IPS-18a (cell line): Measurements from ENCODE around the gene AQP9.
"Not testable (repeated sequence)": the region's sequence is repeated elsewhere in the genome, so short reads cannot be mapped to it uniquely, and the experiment has no call there.

Experiments used
- H3K27ac ChIP-seq: one replicate; pipeline ENCODE4 v1.5.1; 2013; ENCODE audit warnings: low read length
- H3K27me3 ChIP-seq: one replicate; pipeline ENCODE4 v1.6.1; 2013; ENCODE audit warnings: mild to moderate bottlenecking, low read length; ENCODE audit not compliant: control insufficient read depth, insufficient read depth
- H3K36me3 ChIP-seq: one replicate; pipeline ENCODE4 v1.6.1; 2013; ENCODE audit warnings: low read depth, low read length; ENCODE audit not compliant: control insufficient read depth
- H3K4me1 ChIP-seq: one replicate; pipeline ENCODE4 v1.6.1; 2013; ENCODE audit warnings: low read depth, low read length; ENCODE audit not compliant: control insufficient read depth
- H3K4me3 ChIP-seq: one replicate; pipeline ENCODE4 v1.5.1; 2013; ENCODE audit warnings: low read length
- H3K9ac ChIP-seq: one replicate; pipeline ENCODE4 v1.6.1; 2013; ENCODE audit warnings: mild to moderate bottlenecking, low read length, moderate library complexity
- H3K9me3 ChIP-seq: one replicate; pipeline ENCODE4 v1.6.1; 2013; ENCODE audit warnings: low read depth, low read length; ENCODE audit not compliant: control insufficient read depth

The AQP9 gene

GRCh38 chr15:58138106-58138505 is at the start of gene AQP9:
TSS of gene AQP9 (plus strand) at chr15:58138381. CDS start at chr15:58138566, 185 bp downstream.
- no peaks in the 10 kb centered on the region for H3K9me3 ChIP-seq
- H3K9ac ChIP-seq = no peak within 1 kb of the TSS
- peaks cover 9% of the 10 kb centered on the region for H3K4me1 ChIP-seq
- no peak within 1 kb of the TSS for H3K27ac ChIP-seq
- no peaks in the 10 kb centered on the region for H3K27me3 ChIP-seq
- H3K4me3 ChIP-seq = no peak within 1 kb of the TSS
- H3K36me3 ChIP-seq = no peaks in the 10 kb centered on the region

- Histone ChIP-seq H3K4me1 (no peaks in the 10 kb centered on the region), H3K9me3 (no peaks in the 10 kb centered on the region), H3K27ac (no peak overlapping the region), H3K4me3 (no peak overlapping the region), H3K36me3 (no peaks in the 10 kb centered on the region), H3K9ac (no peak overlapping the region), H3K27me3 (no peaks in the 10 kb centered on the region)
Measured at GRCh38 chr15:58095415-58095814, 42.8 kb upstream of the AQP9 start.

GRCh38 chr15:58096529-58097084 is 41.6 kb upstream of the AQP9 start:
- no peaks in the 10 kb centered on the region for H3K9me3 ChIP-seq

GRCh38 chr15:58103482-58103881 is 34.7 kb upstream of the AQP9 start:
- H3K9ac ChIP-seq = no peak overlapping the region
- H3K9me3 ChIP-seq = no peaks in the 10 kb centered on the region
- no peaks in the 10 kb centered on the region for H3K27me3 ChIP-seq
- H3K27ac ChIP-seq = no peak overlapping the region
- no peak overlapping the region for H3K4me3 ChIP-seq
- no peaks in the 10 kb centered on the region for H3K36me3 ChIP-seq
- no peaks in the 10 kb centered on the region for H3K4me1 ChIP-seq

More at GRCh38 chr15:58096529-58097084, 41.6 kb upstream of the AQP9 start:
- Histone ChIP-seq H3K4me3 (no peak overlapping the region), H3K27me3 (no peaks in the 10 kb centered on the region), H3K27ac (no peak overlapping the region), H3K36me3 (no peaks in the 10 kb centered on the region), H3K9ac (no peak overlapping the region), H3K4me1 (no peaks in the 10 kb centered on the region)

- H3K27me3 ChIP-seq = no peaks in the 10 kb centered on the region
Measured at GRCh38 chr15:58108117-58108516, 30.1 kb upstream of the AQP9 start.

GRCh38 chr15:58109419-58109818 is 28.8 kb upstream of the AQP9 start:
- no peaks in the 10 kb centered on the region for H3K36me3 ChIP-seq
- no peak overlapping the region for H3K27ac ChIP-seq
- no peaks in the 10 kb centered on the region for H3K27me3 ChIP-seq
- no peak overlapping the region for H3K9ac ChIP-seq
- H3K4me1 ChIP-seq = no peaks in the 10 kb centered on the region
- H3K9me3 ChIP-seq = no peaks in the 10 kb centered on the region
- no peak overlapping the region for H3K4me3 ChIP-seq

More at GRCh38 chr15:58108117-58108516, 30.1 kb upstream of the AQP9 start:
- no peaks in the 10 kb centered on the region for H3K36me3 ChIP-seq
- H3K4me3 ChIP-seq = no peak overlapping the region
- H3K9ac ChIP-seq = no peak overlapping the region
- H3K27ac ChIP-seq = no peak overlapping the region
- no peaks in the 10 kb centered on the region for H3K4me1 ChIP-seq
- no peaks in the 10 kb centered on the region for H3K9me3 ChIP-seq

- Histone ChIP-seq H3K27ac (no peak overlapping the region), H3K9me3 (no peaks in the 10 kb centered on the region), H3K9ac (no peak overlapping the region), H3K27me3 (no peaks in the 10 kb centered on the region), H3K36me3 (no peaks in the 10 kb centered on the region), H3K4me1 (no peaks in the 10 kb centered on the region), H3K4me3 (no peak overlapping the region)
Measured at GRCh38 chr15:58110999-58111717, 27.0 kb upstream of the AQP9 start.

- H3K9ac ChIP-seq = no peak overlapping the region
- H3K27me3 ChIP-seq = no peaks in the 10 kb centered on the region
- no peaks in the 10 kb centered on the region for H3K9me3 ChIP-seq
- no peaks in the 10 kb centered on the region for H3K36me3 ChIP-seq
- H3K4me3 ChIP-seq = no peak overlapping the region
- H3K27ac ChIP-seq = no peak overlapping the region
- no peaks in the 10 kb centered on the region for H3K4me1 ChIP-seq
Measured at GRCh38 chr15:58111718-58112104, 26.5 kb upstream of the AQP9 start.

- H3K27me3 ChIP-seq = not testable (repeated sequence)
Measured at GRCh38 chr15:58113358-58113757, 24.8 kb upstream of the AQP9 start.

GRCh38 chr15:58114388-58114787 is 23.8 kb upstream of the AQP9 start:
- Histone ChIP-seq H3K4me3 (no peak overlapping the region), H3K9me3 (no peaks in the 10 kb centered on the region), H3K27me3 (no peaks in the 10 kb centered on the region), H3K4me1 (no peaks in the 10 kb centered on the region), H3K9ac (no peak overlapping the region), H3K27ac (no peak overlapping the region), H3K36me3 (no peaks in the 10 kb centered on the region)

More at GRCh38 chr15:58113358-58113757, 24.8 kb upstream of the AQP9 start:
- not testable (repeated sequence) for H3K36me3 ChIP-seq, H3K9me3 ChIP-seq, H3K4me1 ChIP-seq, H3K27ac ChIP-seq, H3K4me3 ChIP-seq, H3K9ac ChIP-seq

- no peak overlapping the region for H3K4me3 ChIP-seq
- H3K4me1 ChIP-seq = no peaks in the 10 kb centered on the region
- no peaks in the 10 kb centered on the region for H3K36me3 ChIP-seq
- no peak overlapping the region for H3K9ac ChIP-seq
- H3K9me3 ChIP-seq = no peaks in the 10 kb centered on the region
- H3K27me3 ChIP-seq = no peaks in the 10 kb centered on the region
- no peak overlapping the region for H3K27ac ChIP-seq
Measured at GRCh38 chr15:58114812-58115211, 23.4 kb upstream of the AQP9 start.

GRCh38 chr15:58115692-58116091 is 22.5 kb upstream of the AQP9 start:
- H3K9me3 ChIP-seq = no peaks in the 10 kb centered on the region
- no peak overlapping the region for H3K9ac ChIP-seq
- H3K27me3 ChIP-seq = no peaks in the 10 kb centered on the region

More at GRCh38 chr15:58115692-58116091, 22.5 kb upstream of the AQP9 start:
- no peaks in the 10 kb centered on the region for H3K36me3 ChIP-seq
- no peak overlapping the region for H3K4me3 ChIP-seq
- no peak overlapping the region for H3K27ac ChIP-seq
- H3K4me1 ChIP-seq = no peaks in the 10 kb centered on the region
